Effector memory CD4-positive, alpha-beta T cell (primary cell): ENCODE data around the gene VAMP8.
"Not testable (repeated sequence)": the region's sequence is repeated elsewhere in the genome, so short reads cannot be mapped to it uniquely, and the experiment has no call there.

Experiments
- DNase-seq, 3 donors: peaks; one replicate each; pipeline ENCODE4 v3.0.0-alpha.2; 2020
- H3K27ac ChIP-seq: 2 replicates; pipeline ENCODE4 v1.7.0; 2013; ENCODE audit warnings: mild to moderate bottlenecking, low read length, moderate library complexity; ENCODE audit not compliant: insufficient read depth, poor library complexity, severe bottlenecking
- H3K27me3 ChIP-seq: replicated peaks from 2 replicates; pipeline ENCODE4 v1.7.0; 2013; ENCODE audit warnings: mild to moderate bottlenecking, low read length; ENCODE audit not compliant: insufficient read depth, control insufficient read depth, poor library complexity, severe bottlenecking
- H3K36me3 ChIP-seq: 2 replicates; pipeline ENCODE4 v1.7.0; 2013; ENCODE audit warnings: mild to moderate bottlenecking, low read length, moderate library complexity; ENCODE audit not compliant: control insufficient read depth, insufficient read depth
- H3K4me1 ChIP-seq: 2 replicates; pipeline ENCODE4 v1.7.0; 2013; ENCODE audit warnings: low read length, mild to moderate bottlenecking; ENCODE audit not compliant: control insufficient read depth, insufficient read depth, poor library complexity, severe bottlenecking
- H3K4me3 ChIP-seq: 2 replicates; pipeline ENCODE4 v1.7.0; 2013; ENCODE audit warnings: low read length, low read depth, mild to moderate bottlenecking; ENCODE audit not compliant: insufficient read depth, poor library complexity, severe bottlenecking
- H3K9me3 ChIP-seq: 2 replicates; pipeline ENCODE4 v1.7.0; 2013; ENCODE audit warnings: mild to moderate bottlenecking, low read length, moderate library complexity; ENCODE audit not compliant: control insufficient read depth

VAMP8 gene

GRCh38 chr2:85557130-85557529 lies 20.3 kb upstream of the VAMP8 start:
- Histone ChIP-seq H3K27me3 (no peaks in the 10 kb centered on the region), H3K36me3 (peaks cover 44% of the 10 kb centered on the region), H3K4me1 (peaks cover 10% of the 10 kb centered on the region), H3K4me3 (no peak overlapping the region), H3K27ac (no peak overlapping the region), H3K9me3 (no peaks in the 10 kb centered on the region)
- DNase-seq, result no peak

GRCh38 chr2:85558160-85558559 lies 19.2 kb upstream of the VAMP8 start:
- Histone ChIP-seq H3K27ac (no peak overlapping the region), H3K4me1 (peaks cover 10% of the 10 kb centered on the region), H3K27me3 (no peaks in the 10 kb centered on the region), H3K9me3 (no peaks in the 10 kb centered on the region), H3K36me3 (peaks cover 38% of the 10 kb centered on the region), H3K4me3 (no peak overlapping the region)
- DNase-seq, result no peak

- peak overlapping the region; percentile 90 for H3K4me3 ChIP-seq
- not testable (repeated sequence) for DNase-seq, H3K4me1 ChIP-seq, H3K9me3 ChIP-seq, H3K27me3 ChIP-seq
- peaks cover 17% of the 10 kb centered on the region for H3K36me3 ChIP-seq
- H3K27ac ChIP-seq, result peak overlapping the region; percentile 79
These were observed 17.0 kb upstream of the VAMP8 start for GRCh38 chr2:85560403-85560726.

DNA sequence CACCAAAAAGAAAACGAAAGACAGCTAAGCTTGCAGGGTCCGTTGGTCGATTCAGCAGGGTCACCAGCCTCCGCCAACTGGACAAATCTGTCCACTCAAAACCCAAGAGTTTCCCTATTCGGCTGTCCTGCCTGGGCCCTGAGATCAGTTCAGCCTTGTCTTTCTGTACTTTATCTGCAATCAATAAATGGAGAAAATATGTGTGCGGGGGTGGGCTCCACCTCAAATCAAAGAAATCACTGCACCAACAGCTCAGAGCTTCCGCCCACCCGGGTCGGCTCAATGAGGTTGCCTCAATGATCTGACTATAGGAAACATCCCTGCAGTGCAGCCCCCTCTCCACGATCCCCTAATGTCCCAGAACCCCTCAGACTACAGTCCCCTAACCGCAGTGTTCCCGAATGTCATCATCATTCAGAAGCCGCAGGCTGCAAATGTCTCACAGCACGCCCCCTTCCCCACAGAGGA lies 16.5 kb upstream of the VAMP8 start:
- Histone ChIP-seq H3K27me3 (no peaks in the 10 kb centered on the region), H3K4me3 (peak overlapping the region; percentile 90), H3K9me3 (no peaks in the 10 kb centered on the region), H3K4me1 (peaks cover 10% of the 10 kb centered on the region), H3K27ac (peak overlapping the region; percentile 79), H3K36me3 (peaks cover 12% of the 10 kb centered on the region)
- no peak for DNase-seq

GRCh38 chr2:85561280-85562212 lies 15.8 kb upstream of the VAMP8 start, which contains the start of gene GGCX:
TSS of gene GGCX (minus strand) at chr2:85561493. CDS start at chr2:85561428, 65 bp downstream.
- no peaks in the 10 kb centered on the region for H3K27me3 ChIP-seq
- peaks cover 10% of the 10 kb centered on the region for H3K4me1 ChIP-seq
- peaks cover 10% of the 10 kb centered on the region for H3K36me3 ChIP-seq
- H3K4me3 ChIP-seq, result peak within 1 kb of the TSS; percentile 90
- peak within 1 kb of the TSS; percentile 79 for H3K27ac ChIP-seq
- DNase-seq, result peak; percentile 87 to 92 (median 91)
- no peaks in the 10 kb centered on the region for H3K9me3 ChIP-seq

DNA sequence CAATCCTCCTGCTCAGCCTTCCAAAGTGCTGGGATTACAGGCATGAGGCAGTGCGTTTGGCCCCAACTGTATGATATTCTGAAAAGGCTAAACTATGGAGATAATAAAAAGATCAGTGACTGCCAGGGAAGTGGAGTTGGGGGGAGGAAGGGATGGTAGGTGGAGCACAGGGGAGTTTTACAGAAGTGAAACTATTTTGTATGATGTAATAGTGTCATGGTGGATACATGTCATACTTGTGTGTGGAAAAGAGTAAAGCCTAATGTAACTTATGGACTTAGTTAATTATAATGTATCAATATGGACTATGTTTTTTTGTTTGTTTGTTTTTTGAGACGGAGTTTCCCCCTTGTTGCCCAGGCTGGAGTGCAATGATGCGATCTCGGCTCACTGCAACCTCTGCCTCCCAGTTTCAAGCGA lies 13.2 kb upstream of the VAMP8 start:
- H3K4me3 ChIP-seq, result no peak overlapping the region
- H3K4me1 ChIP-seq, result peaks cover 10% of the 10 kb centered on the region
- H3K27ac ChIP-seq, result no peak overlapping the region
- H3K27me3 ChIP-seq, result no peaks in the 10 kb centered on the region
- H3K9me3 ChIP-seq, result no peaks in the 10 kb centered on the region
- no peak for DNase-seq
- H3K36me3 ChIP-seq, result no peaks in the 10 kb centered on the region

DNA sequence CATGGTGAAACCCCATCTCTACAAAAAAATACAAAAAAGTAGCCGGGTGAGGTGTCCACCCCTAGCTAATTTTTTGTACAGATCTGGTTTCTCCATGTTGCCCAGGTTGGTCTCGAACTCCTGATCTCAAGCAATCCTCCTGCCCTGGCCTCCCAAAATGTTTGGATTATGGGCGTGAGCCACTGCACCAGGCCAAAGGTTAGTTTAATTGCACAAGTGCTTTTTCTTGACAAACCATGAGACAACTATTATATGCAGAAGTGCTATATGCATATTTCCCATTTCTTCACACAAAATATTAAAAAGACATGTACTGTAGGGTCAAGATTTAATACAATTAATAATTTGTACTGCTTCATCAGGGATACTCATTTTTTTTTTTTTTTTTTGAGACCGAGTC lies 11.1 kb upstream of the VAMP8 start:
- Histone ChIP-seq H3K4me3 (no peak overlapping the region), H3K9me3 (no peaks in the 10 kb centered on the region), H3K4me1 (no peaks in the 10 kb centered on the region), H3K27me3 (no peaks in the 10 kb centered on the region), H3K36me3 (no peaks in the 10 kb centered on the region), H3K27ac (no peak overlapping the region)
- DNase-seq, result no peak

DNA sequence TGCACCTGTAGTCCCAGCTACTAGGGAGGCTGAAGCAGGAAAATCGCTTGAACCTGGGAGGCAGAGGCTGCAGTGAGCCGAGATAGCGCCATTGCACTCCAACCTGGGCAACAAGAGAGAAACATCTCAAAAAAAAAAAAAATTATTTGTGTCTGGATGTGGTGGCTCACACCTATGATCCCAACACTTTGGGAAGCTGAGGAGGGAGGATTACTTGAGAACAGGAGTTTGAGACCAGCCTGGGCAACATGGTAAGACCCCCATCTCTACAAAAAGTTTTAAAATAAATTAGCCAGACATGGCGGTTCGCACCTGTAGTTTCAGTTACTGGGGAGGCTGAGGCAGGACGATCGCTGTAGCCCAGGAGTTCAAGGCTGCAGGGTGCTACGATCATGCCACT lies 1.6 kb upstream of the VAMP8 start:
- H3K4me1 ChIP-seq, result peaks cover 20% of the 10 kb centered on the region
- DNase-seq, result no peak
- H3K4me3 ChIP-seq, result no peak overlapping the region
- H3K27ac ChIP-seq, result no peak overlapping the region
- no peaks in the 10 kb centered on the region for H3K36me3 ChIP-seq
- no peaks in the 10 kb centered on the region for H3K27me3 ChIP-seq
- no peaks in the 10 kb centered on the region for H3K9me3 ChIP-seq

- H3K27ac ChIP-seq, result peak overlapping the region; percentile 65
- no peak for DNase-seq
- H3K27me3 ChIP-seq, result no peaks in the 10 kb centered on the region
- H3K4me1 ChIP-seq, result peaks cover 20% of the 10 kb centered on the region
- peaks cover 9% of the 10 kb centered on the region for H3K36me3 ChIP-seq
- no peaks in the 10 kb centered on the region for H3K9me3 ChIP-seq
- peak overlapping the region; percentile 76 for H3K4me3 ChIP-seq
These were observed 362 bp upstream of the VAMP8 start for GRCh38 chr2:85577063-85577385.
